ENCODE data around the gene GDI1.

- TF ChIP-seq CTCF (conservative IDR thresholded peaks at IDR 0.05; ENCODE audit: low read depth, low read length), result no peak
- TF ChIP-seq EZH2 (IDR thresholded peaks at IDR 0.05; ENCODE audit: low read length, unreplicated experiment), result no peak
- TF ChIP-seq EZH2phosphoT487 (IDR thresholded peaks at IDR 0.05; ENCODE audit: borderline replicate concordance, low read length), result no peak
Measured at GRCh38 chrX:154486052-154486395, 49.1 kb downstream of the GDI1 start.

All from PC-3 (cell line).